ENCODE data around the gene TMEM131. TPM values are rescaled to one million over a fixed set of nuclear protein-coding genes. Genes with fewer than 3 reads are reported as not detected.

The TMEM131 gene
- total and polyA plus RNA-seq, 2 of the 8 experiments (the other 6 are each of a cell fraction or from before 2014, with no cell fraction given): 9.7 to 22.9 TPM

- H3K56ac ChIP-seq (replicated peaks; ENCODE audit: insufficient read length, low read depth, low read length): no peak overlapping the region
- H4K8ac ChIP-seq (ENCODE audit: extremely low read depth, insufficient read depth, low read length): no peak overlapping the region
- CTCF ChIA-PET (ENCODE audit: partially characterized antibody): interaction anchor here (0.5 kb wide), 1 partner anchor 1190 kb away, joined by 5 read pairs; no protein-coding TSS in a partner anchor
- H3K18ac ChIP-seq (ENCODE audit: extremely low read depth, low read length): no peak overlapping the region
- no peaks in the 10 kb centered on the region for H4K20me1 ChIP-seq (replicated peaks in 1 of 2; ENCODE audit: control insufficient read depth in 1 of 2, insufficient read depth in 2 of 2, low read length in 2 of 2)
- H3K79me1 ChIP-seq (ENCODE audit: low read depth, low read length): no peaks in the 10 kb centered on the region
- H3K4me1 ChIP-seq (replicated peaks in 1 of 4; ENCODE audit: control insufficient read depth in 3 of 4, insufficient read depth in 4 of 4, low read length in 3 of 4): no peaks in the 10 kb centered on the region
- no peak overlapping the region for H3K4me2 ChIP-seq (ENCODE audit: insufficient read depth in 1 of 2, low read depth in 2 of 2, low read length in 2 of 2)
- no peak overlapping the region for H2BK5ac ChIP-seq (ENCODE audit: low read depth, low read length)
- H3K4me3 ChIP-seq (ENCODE audit: extremely low read depth in 1 of 4, insufficient read depth in 2 of 4, low read depth in 3 of 4, low read length in 4 of 4): no peak overlapping the region
- H3K27ac ChIP-seq (ENCODE audit: low read depth, low read length): no peak overlapping the region
- H2BK12ac ChIP-seq (ENCODE audit: low read depth, low read length): no peak overlapping the region
- no peak overlapping the region for H4K5ac ChIP-seq (ENCODE audit: insufficient read length, low read depth, low read length)
- no peak overlapping the region for H2BK15ac ChIP-seq (ENCODE audit: low read length)
- no peaks in the 10 kb centered on the region for H3K27me3 ChIP-seq (replicated peaks in 1 of 4; ENCODE audit: control insufficient read depth in 3 of 4, extremely low read depth in 1 of 4, insufficient read depth in 3 of 4, low read length in 3 of 4)
- DNase-seq (ENCODE audit: low read depth in 1 of 2, low spot score in 2 of 2) (no peak), FAIRE-seq (no peak)
- no peak overlapping the region for H2AFZ ChIP-seq (ENCODE audit: low read length)
- WGBS, 2 experiments (ENCODE audit: extremely low coverage in 1 of 2, insufficient coverage in 1 of 2, insufficient read length in 1 of 2, insufficient replicate concordance in 2 of 2, low coverage in 1 of 2, low lambda C conversion rate in 2 of 2, missing lambda C conversion rate in 1 of 2): 87% methylated on average over 2 of the region's 2 CpGs; no CpG with 5 or more reads in 1 of the 2 experiments
- no peaks in the 10 kb centered on the region for H3K36me3 ChIP-seq (ENCODE audit: control insufficient read depth in 2 of 4, insufficient read depth in 4 of 4, low read length in 3 of 4)
- H2AK5ac ChIP-seq (ENCODE audit: low read depth, low read length): no peak overlapping the region
- H2BK20ac ChIP-seq (ENCODE audit: low read length): no peak overlapping the region
- POLR2A ChIA-PET (ENCODE audit: partially characterized antibody): no interaction called here
- H3K14ac ChIP-seq (ENCODE audit: insufficient read length): no peak overlapping the region
- no peaks in the 10 kb centered on the region for H3K79me2 ChIP-seq (ENCODE audit: control insufficient read depth in 1 of 2, insufficient read depth in 2 of 2, low read length in 2 of 2)
- no peak overlapping the region for H4K91ac ChIP-seq (replicated peaks; ENCODE audit: insufficient read length, low read length)
- H3K23me2 ChIP-seq (ENCODE audit: low read depth, low read length): no peaks in the 10 kb centered on the region; the same call in 1 of the 2 replicates
- no peak overlapping the region for H3K4ac ChIP-seq (replicated peaks; ENCODE audit: insufficient read length, low read depth, low read length)
- H2BK120ac ChIP-seq (replicated peaks; ENCODE audit: low read depth, low read length): no peak overlapping the region
- H3K9me3 ChIP-seq (ENCODE audit: insufficient read depth in 2 of 2, low read depth in 1 of 2, low read length in 1 of 2): no peaks in the 10 kb centered on the region
- H3K23ac ChIP-seq (ENCODE audit: insufficient read length): no peak overlapping the region
- H3K9ac ChIP-seq (replicated peaks in 1 of 4; ENCODE audit: extremely low read depth in 1 of 4, low read depth in 3 of 4, low read length in 3 of 4): no peak overlapping the region
- TF ChIP-seq CREB1 (IDR thresholded peaks at IDR 0.05): no peak
- no peak for TF ChIP-seq SRF (IDR thresholded peaks at IDR 0.05; ENCODE audit: low read depth, low read length)
- no peak for TF ChIP-seq EZH2 (IDR thresholded peaks at IDR 0.05; ENCODE audit: low read depth, low read length, severe bottlenecking)
- TF ChIP-seq BRCA1 (IDR thresholded peaks at IDR 0.05; ENCODE audit: low read depth, low read length): no peak
- TF ChIP-seq CEBPB (IDR thresholded peaks at IDR 0.05; ENCODE audit: low read depth, low read length): no peak
- no peak for TF ChIP-seq TAF1 (IDR thresholded peaks at IDR 0.05; ENCODE audit: low read depth, low read length)
- no peak for TF ChIP-seq RNF2 (IDR thresholded peaks at IDR 0.05; ENCODE audit: borderline replicate concordance, low read depth, low read length, missing control alignments, poor library complexity, severe bottlenecking)
- TF ChIP-seq GTF2F1 (IDR thresholded peaks at IDR 0.05; ENCODE audit: borderline replicate concordance, low read depth, low read length): no peak
- no peak for TF ChIP-seq PHF8 (conservative IDR thresholded peaks at IDR 0.05; ENCODE audit: low read depth, low read length)
- TF ChIP-seq SIRT6 (IDR thresholded peaks at IDR 0.05; ENCODE audit: low read length): no peak
- TF ChIP-seq SIN3A (conservative IDR thresholded peaks at IDR 0.05 in 1 of 2, IDR thresholded peaks at IDR 0.05 in 1 of 2; ENCODE audit: low read depth in 1 of 2, low read length in 2 of 2): no peak
- TF ChIP-seq CBX8 (IDR thresholded peaks at IDR 0.05; ENCODE audit: borderline replicate concordance, low read depth, low read length): no peak
- no peak for TF ChIP-seq E2F6 (IDR thresholded peaks at IDR 0.05)
- TF ChIP-seq KDM4A (IDR thresholded peaks at IDR 0.05; ENCODE audit: low read depth, low read length, severe bottlenecking): no peak
Observed at GRCh38 chr2:98004047-98004446, 8.3 kb upstream of the TMEM131 start.

Data from H1 (cell line).